Activated CD8-positive, alpha-beta T cell treated with anti-CD3 and anti-CD28 coated beads, Interleukin-2, amount 10 ng/mL, durations not matched to agents 7 days and 5 days (primary cell): ENCODE data around the gene PRKAG2. TPM values are rescaled to one million over a fixed set of nuclear protein-coding genes. Genes with fewer than 3 reads are reported as not detected.

Experiments
- ATAC-seq: fragments of 150-1000 bp; cut with Tn5 transposase; one replicate; pipeline ENCODE4 v1.10.0; 2021; ENCODE audit warnings: moderate library complexity
- CTCF ChIA-PET: fragments of 350-600 bp; sonication (Branson Sonifier 250); formaldehyde crosslinking; loops from one replicate; lab custom pipeline; 2021; ENCODE audit warnings: antibody characterized with exemption; lab: Charles Lee
- POLR2A ChIA-PET: fragments of 350-600 bp; sonication (Branson Sonifier 250); formaldehyde crosslinking; loops from one replicate; lab custom pipeline; 2021; ENCODE audit warnings: antibody characterized with exemption; lab: Charles Lee
- DNase-seq: peaks from one replicate; pipeline ENCODE4 v3.0.0-alpha.2; 2020
- H3K27ac Mint-ChIP-seq: one replicate; pipeline ENCODE4 v1.8.0; 2021; ENCODE audit warnings: mild to moderate bottlenecking, mixed read lengths
- H3K27me3 Mint-ChIP-seq: one replicate; pipeline ENCODE4 v1.8.0; 2021; ENCODE audit warnings: low read depth, mixed read lengths
- H3K36me3 Mint-ChIP-seq: one replicate; pipeline ENCODE4 v1.8.0; 2021; ENCODE audit warnings: low read depth, mixed read lengths
- H3K4me1 Mint-ChIP-seq: one replicate; pipeline ENCODE4 v1.8.0; 2021; ENCODE audit warnings: low read depth, mixed read lengths
- H3K4me3 Mint-ChIP-seq: one replicate; pipeline ENCODE4 v1.8.0; 2021; ENCODE audit warnings: mild to moderate bottlenecking, mixed read lengths
- H3K9me3 Mint-ChIP-seq: one replicate; pipeline ENCODE4 v1.8.0; 2022; ENCODE audit warnings: mixed read lengths; ENCODE audit not compliant: insufficient read depth
- total RNA-seq, 2 experiments: library from RNA; stranded (reverse); gene quantifications; one replicate each; pipeline ENCODE4 v1.2.3, GENCODE V29; 2021

PRKAG2 gene
- total RNA-seq, 2 experiments from 2014 or later: 23.6 to 28.3 TPM

- Mint-ChIP-seq H3K4me1 (no peaks in the 10 kb centered on the region), H3K9me3 (no peaks in the 10 kb centered on the region), H3K27ac (no peak overlapping the region), H3K27me3 (peaks cover 5% of the 10 kb centered on the region), H3K36me3 (no peaks in the 10 kb centered on the region), H3K4me3 (no peak overlapping the region)
- ChIA-PET POLR2A (no interaction called here), CTCF (no interaction called here)
- no peak for DNase-seq
- no peak for ATAC-seq
Measured at GRCh38 chr7:151899513-151900360, 22.8 kb upstream of the PRKAG2 start.

GRCh38 chr7:151897951-151898686, 21.2 kb upstream of the PRKAG2 start:
- H3K27me3 Mint-ChIP-seq: peaks cover 5% of the 10 kb centered on the region
- H3K4me3 Mint-ChIP-seq: no peak overlapping the region
- ChIA-PET POLR2A (no interaction called here), CTCF (no interaction called here)
- no peaks in the 10 kb centered on the region for H3K9me3 Mint-ChIP-seq
- no peak for DNase-seq
- no peaks in the 10 kb centered on the region for H3K36me3 Mint-ChIP-seq
- ATAC-seq: no peak
- H3K4me1 Mint-ChIP-seq: no peaks in the 10 kb centered on the region
- H3K27ac Mint-ChIP-seq: no peak overlapping the region

- DNase-seq (no peak), ATAC-seq (no peak)
- no peaks in the 10 kb centered on the region for H3K36me3 Mint-ChIP-seq
- H3K4me1 Mint-ChIP-seq: no peaks in the 10 kb centered on the region
- H3K27me3 Mint-ChIP-seq: peaks cover 5% of the 10 kb centered on the region
- no peak overlapping the region for H3K4me3 Mint-ChIP-seq
- ChIA-PET POLR2A (no interaction called here), CTCF (interaction anchor here (0.6 kb wide), 1 partner anchor 13 kb away, joined by 3 read pairs; no protein-coding TSS in a partner anchor)
- no peak overlapping the region for H3K27ac Mint-ChIP-seq
- H3K9me3 Mint-ChIP-seq: no peaks in the 10 kb centered on the region
Measured at GRCh38 chr7:151897161-151897731, 20.3 kb upstream of the PRKAG2 start.

- Mint-ChIP-seq H3K4me1 (no peaks in the 10 kb centered on the region), H3K27me3 (peaks cover 6% of the 10 kb centered on the region), H3K27ac (no peak overlapping the region), H3K4me3 (no peak overlapping the region), H3K9me3 (no peaks in the 10 kb centered on the region), H3K36me3 (no peaks in the 10 kb centered on the region)
- no peak for ATAC-seq
- no peak for DNase-seq
- ChIA-PET CTCF (no interaction called here), POLR2A (no interaction called here)
Measured at GRCh38 chr7:151896486-151896885, 19.6 kb upstream of the PRKAG2 start.

- no peak for ATAC-seq
- no peak overlapping the region for H3K27ac Mint-ChIP-seq
- POLR2A ChIA-PET: interaction anchor here (0.7 kb wide), 1 partner anchor 14 kb away, joined by 3 read pairs; no protein-coding TSS in a partner anchor
Measured at GRCh38 chr7:151896086-151896485, 19.2 kb upstream of the PRKAG2 start.

GRCh38 chr7:151895631-151896031, 18.7 kb upstream of the PRKAG2 start:
- Mint-ChIP-seq H3K27me3 (peaks cover 12% of the 10 kb centered on the region), H3K4me1 (no peaks in the 10 kb centered on the region)

More at GRCh38 chr7:151896086-151896485, 19.2 kb upstream of the PRKAG2 start:
- Mint-ChIP-seq H3K27me3 (peaks cover 10% of the 10 kb centered on the region), H3K4me1 (no peaks in the 10 kb centered on the region), H3K9me3 (no peaks in the 10 kb centered on the region), H3K4me3 (no peak overlapping the region), H3K36me3 (no peaks in the 10 kb centered on the region)
- DNase-seq: no peak
- CTCF ChIA-PET: no interaction called here

GRCh38 chr7:151895008-151895630, 18.2 kb upstream of the PRKAG2 start:
- no peak overlapping the region for H3K27ac Mint-ChIP-seq
- H3K4me1 Mint-ChIP-seq: no peaks in the 10 kb centered on the region
- ATAC-seq (no peak), DNase-seq (no peak)
- POLR2A ChIA-PET: interaction anchor here (0.7 kb wide), 1 partner anchor 13 kb away, joined by 3 read pairs; no protein-coding TSS in a partner anchor
- H3K27me3 Mint-ChIP-seq: peaks cover 15% of the 10 kb centered on the region
- H3K4me3 Mint-ChIP-seq: no peak overlapping the region
- no peaks in the 10 kb centered on the region for H3K36me3 Mint-ChIP-seq
- CTCF ChIA-PET: no interaction called here
- H3K9me3 Mint-ChIP-seq: no peaks in the 10 kb centered on the region

More at GRCh38 chr7:151895631-151896031, 18.7 kb upstream of the PRKAG2 start:
- Mint-ChIP-seq H3K36me3 (no peaks in the 10 kb centered on the region), H3K9me3 (no peaks in the 10 kb centered on the region), H3K4me3 (no peak overlapping the region), H3K27ac (no peak overlapping the region)
- ChIA-PET POLR2A (interaction anchor here (0.7 kb wide), 1 partner anchor 14 kb away, joined by 3 read pairs; no protein-coding TSS in a partner anchor), CTCF (no interaction called here)
- no peak for DNase-seq
- ATAC-seq: no peak

- H3K4me1 Mint-ChIP-seq: no peaks in the 10 kb centered on the region
- CTCF ChIA-PET: no interaction called here
- peaks cover 17% of the 10 kb centered on the region for H3K27me3 Mint-ChIP-seq
- ATAC-seq: no peak
- no peaks in the 10 kb centered on the region for H3K9me3 Mint-ChIP-seq
- no peaks in the 10 kb centered on the region for H3K36me3 Mint-ChIP-seq
- no peak overlapping the region for H3K4me3 Mint-ChIP-seq
- no peak overlapping the region for H3K27ac Mint-ChIP-seq
- POLR2A ChIA-PET: no interaction called here
- DNase-seq: no peak
Measured at GRCh38 chr7:151894111-151895007, 17.4 kb upstream of the PRKAG2 start.

GRCh38 chr7:151893405-151893923, 16.5 kb upstream of the PRKAG2 start:
- H3K36me3 Mint-ChIP-seq: no peaks in the 10 kb centered on the region
- DNase-seq (no peak), ATAC-seq (no peak)
- no peaks in the 10 kb centered on the region for H3K9me3 Mint-ChIP-seq
- ChIA-PET POLR2A (no interaction called here), CTCF (interaction anchor here (0.8 kb wide), 1 partner anchor 10 kb away, joined by 3 read pairs; no protein-coding TSS in a partner anchor)
- H3K27ac Mint-ChIP-seq: no peak overlapping the region
- no peak overlapping the region for H3K4me3 Mint-ChIP-seq
- peaks cover 17% of the 10 kb centered on the region for H3K27me3 Mint-ChIP-seq
- no peaks in the 10 kb centered on the region for H3K4me1 Mint-ChIP-seq

GRCh38 chr7:151891753-151892152, 14.8 kb upstream of the PRKAG2 start:
- Mint-ChIP-seq H3K27ac (no peak overlapping the region), H3K4me1 (no peaks in the 10 kb centered on the region), H3K4me3 (no peak overlapping the region), H3K36me3 (no peaks in the 10 kb centered on the region), H3K9me3 (no peaks in the 10 kb centered on the region), H3K27me3 (peaks cover 15% of the 10 kb centered on the region)
- ChIA-PET CTCF (no interaction called here), POLR2A (no interaction called here)
- DNase-seq (no peak), ATAC-seq (no peak)
